ENCODE results near the gene SLC44A3.
A peak's percentile ranks its signal among the peaks of the same experiment; 100 is the strongest.

The SLC44A3 gene

DNA sequence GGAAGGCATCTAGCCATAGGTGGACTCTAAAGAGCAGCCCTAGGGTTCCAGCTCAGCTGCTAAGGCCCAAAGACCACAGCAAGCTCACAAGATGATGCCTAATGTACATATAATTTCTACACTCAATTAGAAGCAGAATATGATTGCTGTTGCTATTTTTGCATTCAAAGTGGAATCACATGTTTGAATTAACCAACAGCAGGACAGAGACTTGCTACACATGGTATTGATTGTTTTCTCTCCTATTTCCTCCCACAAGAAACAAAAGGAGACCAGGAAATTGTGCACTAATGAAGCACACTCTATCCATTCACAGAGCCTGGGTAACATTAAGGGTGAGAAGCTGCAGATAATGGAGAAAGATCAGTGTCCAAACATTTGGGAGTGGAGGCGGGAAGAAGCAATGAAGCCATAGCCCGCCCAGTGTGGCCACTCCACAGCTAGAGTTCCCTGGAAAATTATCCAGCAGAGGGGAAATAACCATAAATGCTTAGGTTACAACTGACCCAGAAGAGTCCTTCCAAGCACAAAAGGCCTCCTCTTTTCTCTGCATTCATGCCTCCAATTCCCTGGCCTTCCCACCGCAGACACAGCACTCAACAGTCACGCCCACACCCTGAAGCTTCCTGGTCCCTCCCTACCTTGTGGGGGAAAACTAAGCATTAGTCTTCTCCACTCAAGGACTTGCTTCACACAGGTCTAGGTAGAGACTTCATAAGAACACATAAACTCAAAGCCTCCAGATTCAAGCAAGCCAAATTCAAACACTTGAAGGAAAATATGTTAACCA lies 99.3 kb downstream of the SLC44A3 start:
- TF ChIP-seq CTCF (IDR thresholded peaks at IDR 0.05; ENCODE audit: insufficient read depth, low read depth, low read length, missing control alignments) = no peak
- H3K4me3 ChIP-seq (ENCODE audit: low read length) = no peak overlapping the region
- DNase-seq (ENCODE audit: low read depth) = peak; percentile 49

DNA sequence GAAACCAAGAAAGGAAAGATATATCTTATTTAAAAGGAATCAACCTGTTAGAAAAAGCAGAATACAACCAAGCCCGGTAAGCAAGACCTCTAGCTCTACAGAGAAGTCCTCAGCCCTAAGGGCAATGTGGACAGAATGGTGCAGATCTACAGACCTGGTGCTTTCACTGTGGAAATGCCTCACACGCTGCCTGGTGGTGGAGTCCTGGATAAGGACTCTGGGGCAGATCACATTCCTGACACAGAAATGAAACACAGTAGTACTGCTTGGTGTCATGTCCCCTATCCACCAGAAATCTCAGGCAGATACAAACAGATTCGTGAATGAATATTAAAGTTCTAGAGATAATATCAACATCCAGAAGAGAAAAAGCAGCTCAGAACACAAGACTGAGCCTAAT lies 99.9 kb downstream of the SLC44A3 start:
- H3K4me3 ChIP-seq (ENCODE audit: low read length) = no peak overlapping the region
- TF ChIP-seq CTCF (IDR thresholded peaks at IDR 0.05; ENCODE audit: insufficient read depth, low read depth, low read length, missing control alignments) = no peak
- DNase-seq (ENCODE audit: low read depth) = no peak

DNA sequence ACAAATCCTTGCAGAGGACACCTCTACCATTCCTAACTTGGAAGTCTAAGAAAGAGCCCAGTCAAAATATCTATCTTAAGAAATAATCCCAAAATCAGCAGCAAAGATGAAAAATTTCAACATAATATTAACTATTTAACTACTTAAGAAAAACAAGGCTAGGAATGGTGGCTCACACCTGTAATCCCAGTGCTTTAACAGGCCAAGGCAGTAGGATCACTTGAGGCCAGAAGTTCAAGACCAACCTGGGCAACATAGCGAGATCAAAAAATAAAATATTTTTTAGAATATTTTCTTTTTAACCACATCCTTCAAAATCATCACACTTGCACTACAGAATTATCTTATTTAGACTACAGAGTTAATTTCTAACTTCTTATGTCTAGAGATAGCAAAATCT lies 101.8 kb downstream of the SLC44A3 start:
- no peak for TF ChIP-seq CTCF (IDR thresholded peaks at IDR 0.05; ENCODE audit: insufficient read depth, low read depth, low read length, missing control alignments)
- H3K4me3 ChIP-seq (ENCODE audit: low read length) = no peak overlapping the region
- no peak for DNase-seq (ENCODE audit: low read depth)

GRCh38 chr1:94922761-94923331 lies 102.7 kb downstream of the SLC44A3 start:
- no peak overlapping the region for H3K4me3 ChIP-seq (ENCODE audit: low read length)
- no peak for TF ChIP-seq CTCF (IDR thresholded peaks at IDR 0.05; ENCODE audit: insufficient read depth, low read depth, low read length, missing control alignments)

GRCh38 chr1:94925004-94925403 lies 104.8 kb downstream of the SLC44A3 start:
- no peak for DNase-seq (ENCODE audit: low read depth)
- H3K4me3 ChIP-seq (ENCODE audit: low read length) = peak overlapping the region; percentile 68
- no peak for TF ChIP-seq CTCF (IDR thresholded peaks at IDR 0.05; ENCODE audit: insufficient read depth, low read depth, low read length, missing control alignments)

More at GRCh38 chr1:94922761-94923331, 102.7 kb downstream of the SLC44A3 start:
- no peak for DNase-seq (ENCODE audit: low read depth)

GRCh38 chr1:94925561-94926125 lies 105.5 kb downstream of the SLC44A3 start:
- no peak for TF ChIP-seq CTCF (IDR thresholded peaks at IDR 0.05; ENCODE audit: insufficient read depth, low read depth, low read length, missing control alignments)
- peak; percentile 63 for DNase-seq (ENCODE audit: low read depth)
- H3K4me3 ChIP-seq (ENCODE audit: low read length) = peak overlapping the region; percentile 68

All from epithelial cell of esophagus (primary cell).